ENCODE data around the gene MAMSTR.

GRCh38 chr19:48746738-48747575, 27.4 kb upstream of the MAMSTR start, which contains the start of gene IZUMO1:
- TF ChIP-seq POLR2AphosphoS5 (IDR thresholded peaks at IDR 0.05) (peak in 1 of 2 donors; percentile 54), EP300 (IDR thresholded peaks at IDR 0.05) (no peak), CTCF (IDR thresholded peaks at IDR 0.05) (no peak), POLR2A (IDR thresholded peaks at IDR 0.05; ENCODE audit: low read depth) (no peak)
